Endothelial cell of umbilical vein (primary cell): ENCODE data around the gene CPNE9. TPM values are rescaled to one million over a fixed set of nuclear protein-coding genes. Genes with fewer than 3 reads are reported as not detected.
"Not testable (repeated sequence)": the region's sequence is repeated elsewhere in the genome, so short reads cannot be mapped to it uniquely, and the experiment has no call there.

ENCODE experiments used
- BruUV-seq: library from RNA; stranded (reverse); fragments of 400-500 nt; replicated peaks from 2 replicates; lab custom pipeline; 2021; lab: Mats Ljungman, UMichigan
- CTCF ChIA-PET: fragments of 300-600, 350-600 bp; sonication (Branson Sonifier 250); formaldehyde crosslinking; loops from one replicate; lab custom pipeline; 2021; ENCODE audit warnings: antibody characterized with exemption, inconsistent platforms; lab: Charles Lee
- POLR2A ChIA-PET: fragments of 300-600, 350-600 bp; sonication (Branson Sonifier 250); formaldehyde crosslinking; loops from one replicate; lab custom pipeline; 2021; ENCODE audit warnings: antibody characterized with exemption, inconsistent platforms; lab: Charles Lee
- DNase-seq: peaks from one replicate; pipeline ENCODE4 v3.0.0-alpha.2; 2011; ENCODE audit warnings: low read depth, low spot score
- FAIRE-seq: peaks from 2 replicates; lab custom pipeline; 2011; peaks lifted over from hg19 to GRCh38; lab: Jason Lieb, UNC
- H2AFZ ChIP-seq: 2 replicates; pipeline ENCODE4 v1.6.0; 2012; ENCODE audit warnings: low read depth, low read length, control low read depth, inconsistent platforms
- H3K27ac ChIP-seq: 2 replicates; pipeline ENCODE4 v1.5.1; 2011; ENCODE audit warnings: low read depth, mild to moderate bottlenecking, control low read depth, low read length, moderate library complexity; ENCODE audit not compliant: insufficient read depth
- H3K27me3 ChIP-seq, 2 experiments: 2 replicates each; pipeline versions ENCODE4 v1.6.0 to v1.6.1; 2011; ENCODE audit warnings: low read length in 2 of 2, mixed read lengths in 1 of 2; ENCODE audit not compliant: control insufficient read depth in 2 of 2, insufficient read depth in 2 of 2
- H3K36me3 ChIP-seq, 2 experiments: 2 replicates in 1 of 2; 3 replicates in 1 of 2; pipeline ENCODE4 v1.5.1; 2011; ENCODE audit warnings: low read length in 2 of 2, mild to moderate bottlenecking in 1 of 2, moderate library complexity in 1 of 2; ENCODE audit not compliant: control insufficient read depth in 2 of 2, insufficient read depth in 2 of 2; ENCODE audit errors: extremely low read depth in 1 of 2
- H3K4me1 ChIP-seq: 3 replicates; pipeline ENCODE4 v1.5.1; 2011; ENCODE audit warnings: mild to moderate bottlenecking, low read length; ENCODE audit not compliant: control insufficient read depth, insufficient read depth; ENCODE audit errors: extremely low read depth
- H3K4me2 ChIP-seq: 2 replicates; pipeline ENCODE4 v1.6.1; 2011; ENCODE audit warnings: low read length, control low read depth, mixed read lengths; ENCODE audit not compliant: insufficient read depth
- H3K4me3 ChIP-seq, 3 experiments: fragments of 200-600 bp in 1 of 3; sonication (generic), shearing (Covaris generic) in 1 of 3; replicated peaks in 1 of 3; 2 replicates each; pipeline ENCODE4 v1.5.1; 2011 to 2016; ENCODE audit warnings: control low read depth in 3 of 3, low read length in 3 of 3, mild to moderate bottlenecking in 2 of 3, inconsistent platforms in 1 of 3, low read depth in 1 of 3, moderate library complexity in 1 of 3; ENCODE audit not compliant: insufficient read depth in 1 of 3
- H3K79me2 ChIP-seq: 2 replicates; pipeline ENCODE4 v1.6.0; 2012; ENCODE audit warnings: low read length, inconsistent platforms; ENCODE audit not compliant: control insufficient read depth, insufficient read depth
- H3K9ac ChIP-seq: replicated peaks from 2 replicates; pipeline ENCODE3; 2011; ENCODE audit warnings: low read length, control low read depth; ENCODE audit not compliant: insufficient read depth; ENCODE audit errors: extremely low read depth
- H3K9me1 ChIP-seq: replicated peaks from 3 replicates; pipeline ENCODE4 v1.6.0; 2011; ENCODE audit warnings: mild to moderate bottlenecking, low read length; ENCODE audit not compliant: control insufficient read depth, insufficient read depth; ENCODE audit errors: extremely low read depth
- H3K9me3 ChIP-seq: replicated peaks from 2 replicates; pipeline ENCODE4 v1.5.1; 2012; ENCODE audit warnings: low read length, inconsistent platforms; ENCODE audit not compliant: control insufficient read depth, insufficient read depth
- H4K20me1 ChIP-seq: replicated peaks from 2 replicates; pipeline ENCODE3; 2011; ENCODE audit warnings: mild to moderate bottlenecking, low read length; ENCODE audit not compliant: control insufficient read depth, insufficient read depth; ENCODE audit errors: extremely low read depth
- EZH2 ChIP-seq: IDR thresholded peaks from 2 replicates; pipeline ENCODE4 v1.6.1; 2012; ENCODE audit warnings: borderline replicate concordance, low read depth, mild to moderate bottlenecking, moderate library complexity, low read length, inconsistent platforms; ENCODE audit not compliant: severe bottlenecking
- FOS ChIP-seq: IDR thresholded peaks from 2 replicates; pipeline ENCODE4 v1.6.1; 2011; ENCODE audit warnings: mild to moderate bottlenecking, low read length, moderate library complexity, borderline replicate concordance; ENCODE audit not compliant: insufficient read depth
- GATA2 ChIP-seq: IDR thresholded peaks from 2 replicates; pipeline ENCODE4 v1.7.0; 2011; ENCODE audit warnings: low read depth, mild to moderate bottlenecking, moderate library complexity, mixed read lengths, low read length; ENCODE audit not compliant: insufficient read length, insufficient read depth
- JUN ChIP-seq: IDR thresholded peaks from 2 replicates; pipeline ENCODE4 v1.6.1; 2011; ENCODE audit warnings: borderline replicate concordance, low read depth; ENCODE audit not compliant: insufficient read length, insufficient read depth
- MYC ChIP-seq: IDR thresholded peaks from one replicate; pipeline ENCODE4 v1.6.1; 2011; ENCODE audit warnings: mild to moderate bottlenecking, low read depth, low read length
- POLR2A ChIP-seq: IDR thresholded peaks from 2 replicates; pipeline ENCODE4 v1.6.1; 2012; ENCODE audit warnings: low read depth, mild to moderate bottlenecking, control low read depth, low read length
- POLR2AphosphoS5 ChIP-seq: IDR thresholded peaks from 2 replicates; pipeline ENCODE4 v1.6.1; 2012; ENCODE audit warnings: low read depth, mild to moderate bottlenecking, control low read depth, low read length, moderate library complexity; ENCODE audit not compliant: insufficient read depth
- dilution Hi-C: fragments of 300-500 bp; cut with MboI; formaldehyde crosslinking; loops from one replicate; pipeline ENCODE4 v1.15.0; 2019; ENCODE audit warnings: low sequenced_read_pairs; ENCODE audit not compliant: extremely low pct_ligation_motif_present
- intact Hi-C: fragments of 100-400 bp; cut with micrococcal nuclease; formaldehyde crosslinking; loops from one replicate; pipeline ENCODE4 v1.10.0; 2022
- polyA plus RNA-seq, 4 experiments: library from polyadenylated mRNA; depleted of rRNA in 3 of 4; stranded (reverse) in 3 of 4; unstranded in 1 of 4; fragments of >200 nt; gene quantifications; 2 replicates each; pipeline versions ENCODE4 v1.2.1 to v1.2.3, GENCODE V29; 2011 to 2012; ENCODE audit warnings: missing spikeins in 1 of 4
- total RNA-seq: library from RNA; stranded (reverse); gene quantifications from 2 replicates; pipeline ENCODE4 v1.2.3, GENCODE V29; 2021
- TF ChIP-seq, protein P1 (sequence below), 2 donors: IDR thresholded peaks; 1 replicate in 1 of 2; 2 replicates in 1 of 2; pipeline ENCODE4 v1.5.1; 2011; ENCODE audit warnings: low read length in 2 of 2, mild to moderate bottlenecking in 2 of 2, moderate library complexity in 2 of 2, control low read depth in 1 of 2, inconsistent platforms in 1 of 2, low read depth in 1 of 2; ENCODE audit not compliant: insufficient read depth in 1 of 2; ENCODE audit errors: extremely low read depth in 1 of 2
- TF ChIP-seq, protein P2 (sequence below): IDR thresholded peaks from 2 replicates; pipeline ENCODE4 v1.6.1; 2011; ENCODE audit not compliant: insufficient read depth, insufficient read length

Gene CPNE9
- total and polyA plus RNA-seq, 2 donors (not counting 3 experiments of a cell fraction or from before 2014, with no cell fraction given) = not detected

DNA sequence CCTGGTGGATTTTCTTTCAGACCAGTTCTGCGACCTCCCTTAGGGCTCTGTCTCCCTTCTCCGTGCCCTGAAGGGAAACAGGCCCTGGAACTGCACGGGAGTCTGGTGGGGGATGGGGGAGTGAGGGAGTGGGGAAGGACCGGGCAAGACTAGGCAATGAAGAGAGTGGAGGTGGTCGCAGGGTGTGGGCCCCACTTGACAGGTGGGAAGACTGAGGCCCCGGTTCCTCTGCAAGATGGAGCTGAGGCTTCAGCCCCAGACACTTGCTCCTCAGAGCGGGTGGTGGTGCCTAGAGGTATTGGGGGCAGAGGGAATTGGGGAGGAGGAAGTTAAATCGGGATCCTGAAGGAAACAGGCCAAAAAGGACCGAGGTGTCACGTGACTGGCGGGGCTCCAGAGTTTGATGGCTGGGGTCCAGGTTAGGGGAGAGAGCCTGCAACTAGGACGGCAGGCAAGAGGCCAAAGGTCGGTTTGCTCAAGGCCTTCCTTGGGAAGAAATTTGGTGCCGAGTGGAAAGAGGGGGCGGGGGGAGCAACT lies 66.7 kb downstream of the CPNE9 start:
- Histone ChIP-seq H3K9ac (peak overlapping the region; percentile 73), H3K27me3 (no peaks in the 10 kb centered on the region), H3K4me1 (peaks cover 18% of the 10 kb centered on the region), H3K4me3 (peak overlapping the region; percentile 60 to 65 (median 62)), H3K9me1 (no peaks in the 10 kb centered on the region), H3K4me2 (peak overlapping the region; percentile 83), H3K27ac (no peak overlapping the region), H3K79me2 (peaks cover 6% of the 10 kb centered on the region), H3K9me3 (no peaks in the 10 kb centered on the region), H4K20me1 (no peaks in the 10 kb centered on the region), H2AFZ (peak overlapping the region; percentile 97), H3K36me3 (peaks cover 0 to 2% of the 10 kb centered on the region in 2 experiments)
- dilution Hi-C loops = no loop called here
- FAIRE-seq = no peak
- intact Hi-C loops = no loop called here
- no peak for DNase-seq
- ChIA-PET CTCF (interaction anchor here (0.7 to 1.1 kb wide), 2 partner anchors 10 to 12 kb away, joined by 3 read pairs; no protein-coding TSS in a partner anchor), POLR2A (interaction anchor here (0.7 kb wide), 1 partner anchor 23 kb away, joined by 3 read pairs; the partner anchor contains the start of gene ARPC4)
- BruUV-seq = no TSS peak
- TF ChIP-seq, protein P1, sequence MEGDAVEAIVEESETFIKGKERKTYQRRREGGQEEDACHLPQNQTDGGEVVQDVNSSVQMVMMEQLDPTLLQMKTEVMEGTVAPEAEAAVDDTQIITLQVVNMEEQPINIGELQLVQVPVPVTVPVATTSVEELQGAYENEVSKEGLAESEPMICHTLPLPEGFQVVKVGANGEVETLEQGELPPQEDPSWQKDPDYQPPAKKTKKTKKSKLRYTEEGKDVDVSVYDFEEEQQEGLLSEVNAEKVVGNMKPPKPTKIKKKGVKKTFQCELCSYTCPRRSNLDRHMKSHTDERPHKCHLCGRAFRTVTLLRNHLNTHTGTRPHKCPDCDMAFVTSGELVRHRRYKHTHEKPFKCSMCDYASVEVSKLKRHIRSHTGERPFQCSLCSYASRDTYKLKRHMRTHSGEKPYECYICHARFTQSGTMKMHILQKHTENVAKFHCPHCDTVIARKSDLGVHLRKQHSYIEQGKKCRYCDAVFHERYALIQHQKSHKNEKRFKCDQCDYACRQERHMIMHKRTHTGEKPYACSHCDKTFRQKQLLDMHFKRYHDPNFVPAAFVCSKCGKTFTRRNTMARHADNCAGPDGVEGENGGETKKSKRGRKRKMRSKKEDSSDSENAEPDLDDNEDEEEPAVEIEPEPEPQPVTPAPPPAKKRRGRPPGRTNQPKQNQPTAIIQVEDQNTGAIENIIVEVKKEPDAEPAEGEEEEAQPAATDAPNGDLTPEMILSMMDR (IDR thresholded peaks at IDR 0.05; ENCODE audit: extremely low read depth in 1 of 2, insufficient read depth in 1 of 2, low read depth in 1 of 2, low read length in 2 of 2) = no peak
- no peak for TF ChIP-seq MYC
- TF ChIP-seq, protein P2, sequence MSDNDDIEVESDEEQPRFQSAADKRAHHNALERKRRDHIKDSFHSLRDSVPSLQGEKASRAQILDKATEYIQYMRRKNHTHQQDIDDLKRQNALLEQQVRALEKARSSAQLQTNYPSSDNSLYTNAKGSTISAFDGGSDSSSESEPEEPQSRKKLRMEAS = no peak
- no peak for TF ChIP-seq POLR2A
- no peak for TF ChIP-seq GATA2
- TF ChIP-seq FOS = no peak
- TF ChIP-seq JUN = no peak
- no peak for TF ChIP-seq POLR2AphosphoS5
- TF ChIP-seq EZH2 = no peak

DNA sequence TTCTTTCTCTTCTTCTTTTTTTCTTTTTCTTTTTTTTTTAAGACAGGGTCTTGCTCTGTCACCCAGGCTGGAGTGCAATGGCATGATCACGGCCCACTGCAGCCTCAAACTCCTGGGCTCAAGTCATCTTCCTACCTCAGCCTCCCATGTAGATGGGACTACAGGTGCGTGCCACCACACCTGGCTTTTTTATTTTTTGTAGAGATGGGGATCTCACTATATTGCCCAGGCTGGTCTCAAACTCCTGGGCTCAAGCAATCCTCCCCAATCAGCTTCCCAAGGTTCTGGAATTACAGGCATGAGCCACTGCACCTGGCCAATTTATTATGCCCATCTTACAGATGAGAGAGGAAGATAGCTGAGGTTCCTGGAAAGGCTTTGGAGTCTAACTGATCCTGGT lies 67.4 kb downstream of the CPNE9 start:
- H3K9me3 ChIP-seq, H3K79me2 ChIP-seq, POLR2A ChIA-PET, H3K9ac ChIP-seq, BruUV-seq, intact Hi-C loops, H3K36me3 ChIP-seq, CTCF ChIA-PET, H3K4me2 ChIP-seq, H4K20me1 ChIP-seq, H3K27ac ChIP-seq, H3K9me1 ChIP-seq, H3K4me3 ChIP-seq, dilution Hi-C loops, H3K27me3 ChIP-seq, DNase-seq, H2AFZ ChIP-seq, FAIRE-seq: not testable (repeated sequence)
- peaks cover 18% of the 10 kb centered on the region for H3K4me1 ChIP-seq
